BJ (cell line): ENCODE data around the gene TRIM38. TPM values are rescaled to one million over a fixed set of nuclear protein-coding genes. Genes with fewer than 3 reads are reported as not detected.
A peak's percentile ranks its signal among the peaks of the same experiment; 100 is the strongest.
"Not testable (repeated sequence)": the region's sequence is repeated elsewhere in the genome, so short reads cannot be mapped to it uniquely, and the experiment has no call there.

ENCODE experiments used
- CTCF ChIA-PET: fragments of 350-600 bp; formaldehyde crosslinking; extraction: SDS; loops from one replicate; lab custom pipeline; 2021; ENCODE audit warnings: antibody characterized with exemption, inconsistent platforms; lab: Yijun Ruan, JAX
- POLR2A ChIA-PET: fragments of 300-600 bp; sonication (Branson Sonifier 250); formaldehyde crosslinking; extraction: SDS; loops from one replicate; lab custom pipeline; 2021; ENCODE audit warnings: antibody characterized with exemption; lab: Charles Lee
- DNase-seq: peaks from one replicate; pipeline ENCODE4 v3.0.0-alpha.2; 2011; ENCODE audit warnings: low read depth
- H3K27me3 ChIP-seq: 2 replicates; pipeline ENCODE4 v1.6.0; 2011; ENCODE audit warnings: low read length; ENCODE audit not compliant: control insufficient read depth, insufficient read depth
- H3K36me3 ChIP-seq: 2 replicates; pipeline ENCODE4 v1.5.1; 2011; ENCODE audit warnings: low read length; ENCODE audit not compliant: control insufficient read depth, insufficient read depth
- H3K4me3 ChIP-seq: 2 replicates; pipeline ENCODE4 v1.5.1; 2011; ENCODE audit warnings: low read depth, mild to moderate bottlenecking, control low read depth, low read length
- CTCF ChIP-seq: IDR thresholded peaks from 2 replicates; pipeline ENCODE4 v1.5.1; 2011; ENCODE audit warnings: low read depth, mild to moderate bottlenecking, control low read depth, inconsistent platforms, low read length, moderate library complexity; ENCODE audit not compliant: insufficient read depth
- polyA plus RNA-seq: library from polyadenylated mRNA; depleted of rRNA; stranded (reverse); fragments of >200 nt; gene quantifications from 2 replicates; pipeline ENCODE4 v1.2.3, GENCODE V29; 2011

TRIM38 gene
- polyA plus RNA-seq, 1 experiment: 4.7 TPM

DNA sequence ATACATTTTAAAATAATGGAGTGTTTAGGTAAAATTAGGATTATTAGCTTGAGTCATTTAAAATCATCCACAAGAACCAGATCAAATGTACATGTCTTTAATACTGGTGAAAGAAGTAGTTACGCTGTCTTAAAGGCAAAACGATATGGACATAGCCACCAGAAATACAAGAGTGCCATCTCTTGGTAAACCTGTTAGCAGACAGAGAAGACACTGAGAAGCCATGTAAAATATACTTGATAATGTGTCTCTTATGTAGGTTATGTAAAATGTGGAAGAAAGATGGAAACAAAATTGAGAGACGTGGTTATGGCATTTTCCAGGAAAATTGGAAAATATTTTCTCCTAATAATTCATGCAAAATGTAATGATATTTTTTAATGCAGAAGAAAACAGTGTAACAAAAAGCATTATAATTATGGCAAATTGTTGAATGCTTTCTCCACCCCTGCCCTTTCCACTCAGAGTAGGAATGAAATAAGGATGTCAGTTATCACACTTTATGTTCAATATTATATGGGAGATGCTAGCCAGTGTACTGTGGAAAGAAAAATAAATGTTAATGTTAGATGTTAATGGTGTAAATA is 19.9 kb upstream of the TRIM38 start:
- Histone ChIP-seq H3K36me3 (no peaks in the 10 kb centered on the region), H3K4me3 (no peak overlapping the region), H3K27me3 (no peaks in the 10 kb centered on the region)
- no peak for DNase-seq
- TF ChIP-seq CTCF: peak; percentile 38
- CTCF ChIA-PET: interaction anchor here (0.8 to 1.7 kb wide), 4 partner anchors 10 to 154 kb away, joined by 3 to 6 read pairs (median 4); no protein-coding TSS in a partner anchor
- POLR2A ChIA-PET: no interaction called here

DNA sequence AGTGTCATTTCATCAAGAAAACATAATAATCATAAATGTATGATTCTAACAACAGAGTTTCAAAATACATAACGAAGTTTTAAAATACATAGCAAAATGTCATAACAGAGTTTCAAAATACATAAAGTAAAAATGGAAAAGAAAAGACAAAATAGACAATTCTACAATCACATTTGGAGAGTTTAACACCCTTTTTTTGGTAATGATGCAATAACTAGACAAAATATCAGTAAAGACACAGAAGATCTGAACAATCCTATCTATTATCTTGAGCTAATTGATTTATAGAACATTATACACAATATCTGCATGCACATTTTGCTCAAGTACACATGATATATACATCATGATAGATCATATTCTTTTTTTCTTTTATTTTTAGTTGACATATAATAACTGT is 18.7 kb upstream of the TRIM38 start:
- no peak for DNase-seq
- Histone ChIP-seq H3K36me3 (no peaks in the 10 kb centered on the region), H3K4me3 (no peak overlapping the region), H3K27me3 (no peaks in the 10 kb centered on the region)
- POLR2A ChIA-PET: no interaction called here
- CTCF ChIA-PET: interaction anchor here (1.7 kb wide), 1 partner anchor 9 kb away, joined by 4 read pairs; no protein-coding TSS in a partner anchor
- no peak for TF ChIP-seq CTCF

DNA sequence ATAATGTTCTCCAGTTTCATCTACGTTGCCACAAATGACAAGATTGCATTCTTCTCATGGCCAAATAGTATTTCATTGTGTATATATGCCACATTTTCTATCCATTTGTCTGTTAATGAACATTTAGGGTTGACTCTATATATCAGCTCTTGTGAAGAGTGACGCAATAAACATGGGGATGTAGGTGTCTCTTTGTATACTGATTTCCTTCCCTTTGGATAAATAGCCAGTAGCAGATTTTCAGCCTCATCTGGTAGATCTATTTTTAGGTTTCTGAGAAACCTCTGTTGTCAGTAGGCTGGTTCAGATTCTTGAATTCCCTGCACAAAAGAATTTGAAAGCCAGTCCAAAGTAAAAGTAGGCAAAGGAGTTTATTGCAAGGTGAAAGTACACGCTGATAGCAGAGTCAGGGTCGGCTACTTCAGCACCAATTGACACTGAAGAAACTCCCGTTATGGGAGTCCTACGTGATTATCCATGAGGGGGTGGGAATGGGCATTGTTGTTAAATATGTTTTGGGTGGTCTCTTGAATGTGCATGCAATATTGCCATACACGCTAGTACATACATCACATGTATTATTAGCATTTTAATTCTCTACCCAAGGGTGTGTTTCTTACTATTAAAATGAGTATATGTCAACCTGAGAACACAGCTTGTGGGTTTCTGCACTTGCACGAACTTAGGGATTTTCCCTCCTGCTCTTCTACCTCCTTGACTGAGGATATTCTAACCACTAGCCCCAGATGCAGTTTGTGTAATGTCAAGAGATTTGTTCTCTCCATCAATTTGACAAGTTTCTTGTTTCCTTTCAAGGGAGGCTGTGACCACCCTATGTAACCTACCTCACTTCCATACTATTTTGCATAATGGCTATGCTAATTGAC is 17.7 kb upstream of the TRIM38 start:
- Histone ChIP-seq H3K27me3 (no peaks in the 10 kb centered on the region), H3K4me3 (no peak overlapping the region), H3K36me3 (no peaks in the 10 kb centered on the region)
- POLR2A ChIA-PET: no interaction called here
- CTCF ChIA-PET: interaction anchor here (0.9 to 1.3 kb wide), 2 partner anchors 58 to 156 kb away, joined by 3 read pairs; no protein-coding TSS in a partner anchor
- DNase-seq: no peak
- TF ChIP-seq CTCF: no peak

DNA sequence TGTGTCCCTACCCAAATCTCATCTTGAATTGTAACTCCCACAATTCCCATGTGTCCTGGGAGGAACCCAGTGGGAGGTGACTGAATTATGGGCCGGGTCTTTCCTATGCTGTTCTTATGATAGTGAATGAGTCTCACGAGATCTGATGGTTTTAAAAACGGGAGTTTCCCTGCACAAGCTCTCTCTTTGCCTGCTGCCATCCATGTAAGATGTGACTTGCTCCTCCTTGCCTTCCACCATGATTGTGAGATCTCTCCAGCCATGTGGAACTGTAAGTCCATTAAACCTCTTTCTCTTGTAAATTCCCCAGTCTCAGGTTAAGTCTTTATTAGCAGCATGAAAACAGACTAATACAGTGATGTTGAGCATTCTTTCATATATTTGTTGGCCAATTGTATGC is 16.9 kb upstream of the TRIM38 start:
- POLR2A ChIA-PET: not testable (repeated sequence)

GRCh38 chr6:25946631-25947030 is 16.0 kb upstream of the TRIM38 start:
- DNase-seq: no peak
- POLR2A ChIA-PET: no interaction called here
- no peak for TF ChIP-seq CTCF
- Histone ChIP-seq H3K4me3 (no peak overlapping the region), H3K27me3 (no peaks in the 10 kb centered on the region), H3K36me3 (no peaks in the 10 kb centered on the region)
- CTCF ChIA-PET: no interaction called here

More for the DNA sequence above, 16.9 kb upstream of the TRIM38 start:
- CTCF ChIA-PET: interaction anchor here (1.3 kb wide), 1 partner anchor 57 kb away, joined by 3 read pairs; no protein-coding TSS in a partner anchor
- not testable (repeated sequence) for H3K4me3 ChIP-seq, H3K36me3 ChIP-seq, DNase-seq, H3K27me3 ChIP-seq

GRCh38 chr6:25947492-25947891 is 15.1 kb upstream of the TRIM38 start:
- H3K27me3 ChIP-seq, CTCF ChIA-PET, DNase-seq, H3K4me3 ChIP-seq, H3K36me3 ChIP-seq, POLR2A ChIA-PET: not testable (repeated sequence)
